GM18505 (cell line): ENCODE data around the gene RASGEF1B.

Source experiments
- ATAC-seq: cut with Tn5 transposase; IDR thresholded peaks from one replicate; pipeline ENCODE4 v1.9.1; 2021; ENCODE audit not compliant: unreplicated experiment
- POLR2A ChIP-seq: IDR thresholded peaks from 4 replicates; pipeline ENCODE4 v1.6.1; 2011; ENCODE audit warnings: borderline replicate concordance; ENCODE audit not compliant: insufficient read depth, insufficient read length; ENCODE audit errors: extremely low read depth

Gene RASGEF1B

GRCh38 chr4:81506731-81507130 is 35.0 kb upstream of the RASGEF1B start:
- ATAC-seq = no peak
- TF ChIP-seq POLR2A = no peak

- TF ChIP-seq POLR2A = no peak
- no peak for ATAC-seq
These were observed 34.0 kb upstream of the RASGEF1B start for GRCh38 chr4:81505726-81506125.

- no peak for TF ChIP-seq POLR2A
- ATAC-seq = peak; percentile 50
These were observed 33.4 kb upstream of the RASGEF1B start for GRCh38 chr4:81505004-81505598.

GRCh38 chr4:81504112-81505003 is 32.7 kb upstream of the RASGEF1B start:
- TF ChIP-seq POLR2A = no peak
- no peak for ATAC-seq

- no peak for TF ChIP-seq POLR2A
- no peak for ATAC-seq
These were observed 31.9 kb upstream of the RASGEF1B start for GRCh38 chr4:81503586-81503985.

- no peak for TF ChIP-seq POLR2A
- no peak for ATAC-seq
These were observed 30.9 kb upstream of the RASGEF1B start for GRCh38 chr4:81502564-81502963.

- no peak for TF ChIP-seq POLR2A
- no peak for ATAC-seq
These were observed 28.1 kb upstream of the RASGEF1B start for GRCh38 chr4:81499840-81500239.

- no peak for TF ChIP-seq POLR2A
- ATAC-seq = no peak
These were observed 26.9 kb upstream of the RASGEF1B start for GRCh38 chr4:81498551-81499099.

- ATAC-seq = no peak
- TF ChIP-seq POLR2A = no peak
These were observed 26.3 kb upstream of the RASGEF1B start for GRCh38 chr4:81498046-81498445.

GRCh38 chr4:81495345-81495744 is 23.6 kb upstream of the RASGEF1B start:
- no peak for TF ChIP-seq POLR2A
- no peak for ATAC-seq

- TF ChIP-seq POLR2A = no peak
- peak; percentile 75 for ATAC-seq
These were observed 22.3 kb upstream of the RASGEF1B start for GRCh38 chr4:81494031-81494431.

- no peak for TF ChIP-seq POLR2A
- ATAC-seq = no peak
These were observed 21.0 kb upstream of the RASGEF1B start for GRCh38 chr4:81492606-81493230.

- TF ChIP-seq POLR2A = no peak
- no peak for ATAC-seq
These were observed 20.2 kb upstream of the RASGEF1B start for GRCh38 chr4:81491943-81492342.
